Neural progenitor cell (in vitro differentiated cells): ENCODE measurements around the gene ODAPH.
"Not testable (repeated sequence)": the region's sequence is repeated elsewhere in the genome, so short reads cannot be mapped to it uniquely, and the experiment has no call there.

ENCODE experiments used
- CTCF ChIP-seq: fragments of 200-600 bp; sonication (generic); IDR thresholded peaks from 2 replicates; pipeline ENCODE4 v1.5.1; 2017; ENCODE audit warnings: antibody characterized with exemption, mild to moderate bottlenecking
- EZH2 ChIP-seq: fragments of 200-600 bp; sonication (generic); IDR thresholded peaks from 2 replicates; pipeline ENCODE4 v1.6.1; 2017; ENCODE audit warnings: antibody characterized with exemption, mild to moderate bottlenecking, moderate library complexity
- EZH2phosphoT487 ChIP-seq: fragments of 200-600 bp; sonication (generic); IDR thresholded peaks from 2 replicates; pipeline ENCODE4 v1.6.1; 2017; ENCODE audit warnings: antibody characterized with exemption

GRCh38 chr4:75519452-75519851, 36.4 kb upstream of the ODAPH start:
- not testable (repeated sequence) for TF ChIP-seq CTCF, EZH2phosphoT487, EZH2
